Spleen (tissue), 7 donors: Measurements from ENCODE around the gene USP54.

Experiments
- CTCF ChIP-seq, 11 experiments: fragments of 200-600 bp in 7 of 11; fragments of 450-650 bp in 4 of 11; sonication (generic) in 4 of 11; IDR thresholded peaks in 8 of 11; conservative IDR thresholded peaks in 3 of 11; 1 replicate in 7 of 11; 2 replicates in 4 of 11; pipeline versions ENCODE4 v1.4.0 to v1.8.0; 2016 to 2021; ENCODE audit warnings: antibody characterized with exemption in 11 of 11, inconsistent platforms in 4 of 11, mild to moderate bottlenecking in 1 of 11
- POLR2A ChIP-seq, 3 donors: fragments of 450-650 bp; IDR thresholded peaks; one replicate each; pipeline ENCODE4 v1.5.1; 2017; ENCODE audit warnings: antibody characterized with exemption in 3 of 3, mild to moderate bottlenecking in 1 of 3
- donor health status: DM: no; HTN: no; CAD: no; lungs with moderate emphysema.
- donor health status: DM: no; HTN: no; CAD: no.
- donor health status: DM: no; HTN: no; CAD: no.

- TF ChIP-seq POLR2A (IDR thresholded peaks at IDR 0.05), result no peak
- no peak for TF ChIP-seq CTCF (IDR thresholded peaks at IDR 0.05 in 8 of 11, conservative IDR thresholded peaks at IDR 0.05 in 3 of 11)
Measured at GRCh38 chr10:73478636-73479035, 112.5 kb downstream of the USP54 start.
